Measurements from ENCODE around the gene PPDPF. TPM values are rescaled to one million over a fixed set of nuclear protein-coding genes. Genes with fewer than 3 reads are reported as not detected.
A peak's percentile ranks its signal among the peaks of the same experiment; 100 is the strongest.
"Not testable (repeated sequence)": the region's sequence is repeated elsewhere in the genome, so short reads cannot be mapped to it uniquely, and the experiment has no call there.

PPDPF gene
- 100 to 1,000 TPM; 138 to 325 (median 206) TPM for polyA plus RNA-seq (ENCODE audit: insufficient read length in 10 of 10)
- long read RNA-seq, donor 1, transcript PPDPF-204 (3 exons, 478 nt), result minor isoform, 8 of 185 reads
- long read RNA-seq, donor 1, transcript PPDPF-202 (4 exons, 868 nt), result major isoform, 154 of 185 reads
- long read RNA-seq, donor 1, partial matches to known transcripts, result 14 of 185 reads
- long read RNA-seq, donor 1, other reads (novel, unspliced or antisense), result 6 of 185 reads
- long read RNA-seq, donor 2, transcript PPDPF-204 (3 exons, 478 nt), result minor isoform, 5 of 175 reads
- long read RNA-seq, donor 2, transcript PPDPF-202 (4 exons, 868 nt), result major isoform, 121 of 175 reads
- long read RNA-seq, donor 2, partial matches to known transcripts, result 42 of 175 reads
- long read RNA-seq, donor 2, other reads (novel, unspliced or antisense), result 0 of 175 reads
- long read RNA-seq, donor 3, partial matches to known transcripts, result 0 of 1 reads
- long read RNA-seq, donor 3, other reads (novel, unspliced or antisense), result 0 of 1 reads
- long read RNA-seq, donor 4, transcript PPDPF-202 (4 exons, 868 nt), result major isoform, 128 of 157 reads
- long read RNA-seq, donor 4, transcript PPDPF-204 (3 exons, 478 nt), result minor isoform, 5 of 157 reads
- long read RNA-seq, donor 4, partial matches to known transcripts, result 14 of 157 reads
- long read RNA-seq, donor 4, other reads (novel, unspliced or antisense), result 6 of 157 reads
- long read RNA-seq, donor 5, transcript PPDPF-203 (2 exons, 373 nt), result minor isoform, 7 of 346 reads
- long read RNA-seq, donor 5, transcript PPDPF-204 (3 exons, 478 nt), result minor isoform, 5 of 346 reads
- long read RNA-seq, donor 5, transcript PPDPF-202 (4 exons, 868 nt), result major isoform, 270 of 346 reads
- long read RNA-seq, donor 5, transcript PPDPF-201 (3 exons, 627 nt), result minor isoform, 11 of 346 reads
- long read RNA-seq, donor 5, partial matches to known transcripts, result 43 of 346 reads
- long read RNA-seq, donor 5, other reads (novel, unspliced or antisense), result 10 of 346 reads
- long read RNA-seq, donor 6, transcript PPDPF-202 (4 exons, 868 nt), result major isoform, 163 of 201 reads
- long read RNA-seq, donor 6, transcript PPDPF-204 (3 exons, 478 nt), result minor isoform, 6 of 201 reads
- long read RNA-seq, donor 6, partial matches to known transcripts, result 16 of 201 reads
- long read RNA-seq, donor 6, other reads (novel, unspliced or antisense), result 13 of 201 reads
- long read RNA-seq, donor 7, transcript PPDPF-202 (4 exons, 868 nt), result major isoform, 131 of 151 reads
- long read RNA-seq, donor 7, partial matches to known transcripts, result 11 of 151 reads
- long read RNA-seq, donor 7, other reads (novel, unspliced or antisense), result 0 of 151 reads
- long read RNA-seq, donor 8, transcript PPDPF-202 (4 exons, 868 nt), result major isoform, 87 of 107 reads
- long read RNA-seq, donor 8, partial matches to known transcripts, result 14 of 107 reads
- long read RNA-seq, donor 8, other reads (novel, unspliced or antisense), result 0 of 107 reads
- long read RNA-seq, donor 9, transcript PPDPF-202 (4 exons, 868 nt), result major isoform, 30 of 32 reads
- long read RNA-seq, donor 9, partial matches to known transcripts, result 0 of 32 reads
- long read RNA-seq, donor 9, other reads (novel, unspliced or antisense), result 0 of 32 reads

- DNase-seq, result peak; percentile 85 to 95 (median 92)
Measured at GRCh38 chr20:63520504-63520933, at the start of gene PPDPF. Gene PPDPF (plus strand): TSS chr20:63520765. CDS start chr20:63521309, 544 bp downstream.

GRCh38 chr20:63471002-63471716, 49.4 kb upstream of the PPDPF start:
- DNase-seq, result no peak

GRCh38 chr20:63471717-63471980, 48.9 kb upstream of the PPDPF start:
- DNase-seq, result no peak

- DNase-seq, result no peak
Measured at GRCh38 chr20:63471981-63472831, 48.4 kb upstream of the PPDPF start, which contains the start of gene KCNQ2. Gene KCNQ2 (minus strand): TSS chr20:63472655. CDS start chr20:63472463, 192 bp downstream.

GRCh38 chr20:63472862-63473390, 47.6 kb upstream of the PPDPF start:
- DNase-seq, result no peak

GRCh38 chr20:63473555-63474449, 46.8 kb upstream of the PPDPF start:
- DNase-seq, result no peak

- DNase-seq, result peak in 1 of 3 donors; percentile 54
Measured at GRCh38 chr20:63475209-63475608, 45.4 kb upstream of the PPDPF start.

GRCh38 chr20:63477061-63477616, 43.4 kb upstream of the PPDPF start:
- DNase-seq, result no peak

- DNase-seq, result no peak
Measured at GRCh38 chr20:63477944-63478343, 42.6 kb upstream of the PPDPF start.

GRCh38 chr20:63478346-63479302, 41.9 kb upstream of the PPDPF start:
- no peak for DNase-seq

GRCh38 chr20:63479695-63480419, 40.7 kb upstream of the PPDPF start:
- not testable (repeated sequence) for DNase-seq

- no peak for DNase-seq
Measured at GRCh38 chr20:63481503-63481902, 39.1 kb upstream of the PPDPF start.

GRCh38 chr20:63482021-63482587, 38.5 kb upstream of the PPDPF start:
- no peak for DNase-seq

GRCh38 chr20:63483834-63484233, 36.7 kb upstream of the PPDPF start:
- no peak for DNase-seq

- no peak for DNase-seq
Measured at GRCh38 chr20:63484236-63484635, 36.3 kb upstream of the PPDPF start.

All from muscle of back (tissue), 13 donors.